HepG2 (cell line): Measurements from ENCODE around the gene SLC34A3. TPM values are rescaled to one million over a fixed set of nuclear protein-coding genes. Genes with fewer than 3 reads are reported as not detected.

Experiments used
- CEBPB ChIP-seq: IDR thresholded peaks from 2 replicates; pipeline ENCODE4 v1.6.1; 2011; ENCODE audit warnings: low read depth, low read length, improper control_type of control experiment, borderline replicate concordance
- GTF3A ChIP-seq: sonication (generic); formaldehyde crosslinking; conservative IDR thresholded peaks from 2 replicates; pipeline ENCODE4 v1.4.0; 2020; ENCODE audit warnings: mild to moderate bottlenecking, missing genetic modification reagents
- HNRNPL ChIP-seq: fragments of 200-400 bp; formaldehyde crosslinking; IDR thresholded peaks from 2 replicates; pipeline ENCODE4 v1.6.1; 2017; ENCODE audit warnings: mild to moderate bottlenecking, low read depth, low read length
- HNRNPLL ChIP-seq: fragments of 200-400 bp; formaldehyde crosslinking; IDR thresholded peaks from 2 replicates; pipeline ENCODE4 v1.6.1; 2017; ENCODE audit warnings: mild to moderate bottlenecking, low read depth, low read length; ENCODE audit not compliant: poor library complexity, severe bottlenecking
- KMT2A ChIP-seq: sonication (generic); formaldehyde crosslinking; IDR thresholded peaks from 2 replicates; pipeline ENCODE4 v1.4.0; 2020; ENCODE audit warnings: missing genetic modification reagents
- KMT2B ChIP-seq: IDR thresholded peaks from 2 replicates; pipeline ENCODE4 v1.6.1; 2016; ENCODE audit warnings: missing genetic modification reagents, missing compliant biosample characterization
- SKI ChIP-seq: fragments of 450-650 bp; IDR thresholded peaks from one replicate; pipeline ENCODE4 v1.6.1; 2018; ENCODE audit warnings: mild to moderate bottlenecking; ENCODE audit not compliant: partially characterized antibody
- SRY ChIP-seq: sonication (generic); formaldehyde crosslinking; IDR thresholded peaks from 2 replicates; pipeline ENCODE4 v1.8.0; 2022; ENCODE audit warnings: mild to moderate bottlenecking, missing genetic modification reagents
- SYNCRIP ChIP-seq: fragments of 200-400 bp; formaldehyde crosslinking; IDR thresholded peaks from 2 replicates; pipeline ENCODE4 v1.6.1; 2018; ENCODE audit warnings: mild to moderate bottlenecking, low read depth, low read length; ENCODE audit not compliant: insufficient read depth
- TOPORS ChIP-seq: sonication (generic); formaldehyde crosslinking; IDR thresholded peaks from 2 replicates; pipeline ENCODE4 v1.8.0; 2023; ENCODE audit warnings: mild to moderate bottlenecking, missing genetic modification reagents
- ZC3H13 ChIP-seq: sonication (generic); formaldehyde crosslinking; IDR thresholded peaks from 2 replicates; pipeline ENCODE4 v1.8.1; 2023; ENCODE audit warnings: mild to moderate bottlenecking, missing genetic modification reagents, moderate library complexity
- ZFP37 ChIP-seq: sonication (generic); formaldehyde crosslinking; IDR thresholded peaks from 2 replicates; pipeline ENCODE4 v1.4.0; 2020; ENCODE audit warnings: missing genetic modification reagents, borderline replicate concordance
- ZNF891 ChIP-seq: sonication (generic); formaldehyde crosslinking; IDR thresholded peaks from 2 replicates; pipeline ENCODE4 v1.5.0; 2020; ENCODE audit warnings: mild to moderate bottlenecking, missing genetic modification reagents
- polyA plus RNA-seq, 8 experiments: library from polyadenylated mRNA; depleted of rRNA in 3 of 8; stranded (reverse) in 7 of 8; unstranded in 1 of 8; fragments of >200 nt; fragmentation: Illumina TruSeq in 4 of 8; extraction: Trizol in 4 of 8; gene quantifications; 2 replicates each; pipeline versions ENCODE4 v1.2.1 to v1.2.3, GENCODE V29; 2011 to 2016; ENCODE audit warnings: low read depth in 4 of 8, missing spikeins in 1 of 8, mixed read lengths in 1 of 8; ENCODE audit not compliant: insufficient read depth in 1 of 8
- total RNA-seq, 5 experiments: library from RNA; depleted of rRNA; stranded (reverse); fragments of >200 nt; fragmentation: Illumina TruSeq; extraction: Trizol; gene quantifications; 2 replicates each; pipeline ENCODE4 v1.2.3, GENCODE V29; 2016; ENCODE audit warnings: low read depth in 1 of 5
- TF ChIP-seq, protein P1 (sequence below): sonication (generic); formaldehyde crosslinking; IDR thresholded peaks from 2 replicates; pipeline ENCODE4 v1.4.0; 2020; ENCODE audit warnings: missing genetic modification reagents
- TF ChIP-seq, protein P2 (sequence below): sonication (generic); formaldehyde crosslinking; IDR thresholded peaks from 2 replicates; pipeline ENCODE4 v1.5.0; 2020; ENCODE audit warnings: missing genetic modification reagents
- TF ChIP-seq, protein P3 (sequence below): sonication (generic); formaldehyde crosslinking; conservative IDR thresholded peaks from 2 replicates; pipeline ENCODE4 v1.4.0; 2020; ENCODE audit warnings: mild to moderate bottlenecking, missing genetic modification reagents, moderate library complexity
- TF ChIP-seq, protein P4 (sequence below): sonication (generic); formaldehyde crosslinking; IDR thresholded peaks from 2 replicates; pipeline ENCODE4 v1.4.0; 2020; ENCODE audit warnings: mild to moderate bottlenecking, missing genetic modification reagents

Gene SLC34A3
- total and polyA plus RNA-seq, 2 of the 13 experiments (the other 11 are each of a cell fraction or from before 2014, with no cell fraction given) = 0.07 to 1.0 TPM

DNA sequence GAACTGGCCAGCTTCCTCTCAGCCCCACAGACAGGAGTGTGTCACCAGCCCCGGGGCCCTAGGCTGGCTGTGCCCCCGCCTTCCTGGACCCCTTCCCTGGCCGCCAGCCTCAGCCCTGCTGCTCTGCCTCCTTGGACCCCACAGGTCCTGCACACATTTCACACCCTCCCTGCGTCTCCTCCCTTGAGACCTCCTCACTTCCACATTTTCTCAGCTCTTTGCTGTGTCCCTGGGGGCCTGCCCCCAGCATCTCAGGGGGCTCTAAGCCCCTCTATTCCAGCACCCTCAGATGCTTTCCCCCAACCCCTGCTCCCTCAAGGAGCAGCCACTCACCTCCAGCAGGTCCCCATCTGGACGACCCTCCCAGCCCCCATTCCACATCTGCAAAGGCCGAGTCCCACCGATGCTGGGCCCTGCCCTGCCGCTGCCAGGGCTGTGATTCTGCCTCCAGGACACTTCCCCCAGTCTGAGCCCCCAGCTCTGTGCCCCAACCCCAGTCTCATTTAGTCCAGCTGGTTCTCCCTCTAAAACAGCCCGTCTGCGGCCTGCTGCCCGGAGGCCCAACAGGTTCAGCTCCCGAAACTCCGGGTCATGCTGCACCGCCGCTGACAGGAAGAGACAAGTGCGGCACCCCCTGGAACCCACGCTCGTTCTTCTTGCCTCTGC, 4.2 kb downstream of the SLC34A3 start (continued):
- TF ChIP-seq, protein P1, sequence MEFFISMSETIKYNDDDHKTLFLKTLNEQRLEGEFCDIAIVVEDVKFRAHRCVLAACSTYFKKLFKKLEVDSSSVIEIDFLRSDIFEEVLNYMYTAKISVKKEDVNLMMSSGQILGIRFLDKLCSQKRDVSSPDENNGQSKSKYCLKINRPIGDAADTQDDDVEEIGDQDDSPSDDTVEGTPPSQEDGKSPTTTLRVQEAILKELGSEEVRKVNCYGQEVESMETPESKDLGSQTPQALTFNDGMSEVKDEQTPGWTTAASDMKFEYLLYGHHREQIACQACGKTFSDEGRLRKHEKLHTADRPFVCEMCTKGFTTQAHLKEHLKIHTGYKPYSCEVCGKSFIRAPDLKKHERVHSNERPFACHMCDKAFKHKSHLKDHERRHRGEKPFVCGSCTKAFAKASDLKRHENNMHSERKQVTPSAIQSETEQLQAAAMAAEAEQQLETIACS = no peak
- TF ChIP-seq SKI (no peak), ZNF891 (0 out of 2 replicates have a peak, but pooled peaks have one; percentile 3), HNRNPLL (no peak), GTF3A (CRISPR knock-in tag) (no peak), CEBPB (no peak), SYNCRIP (no peak), ZC3H13 (CRISPR knock-in tag) (peak; percentile 40; the same call in 1 of the 2 replicates), KMT2B (CRISPR knock-in tag) (0 out of 2 replicates have a peak, but pooled peaks have one; percentile 12), KMT2A (CRISPR knock-in tag) (no peak), SRY (peak; percentile 15; the same call in 1 of the 2 replicates), TOPORS (CRISPR knock-in tag) (no peak), ZFP37 (CRISPR knock-in tag) (no peak), HNRNPL (no peak)
- TF ChIP-seq, protein P2, sequence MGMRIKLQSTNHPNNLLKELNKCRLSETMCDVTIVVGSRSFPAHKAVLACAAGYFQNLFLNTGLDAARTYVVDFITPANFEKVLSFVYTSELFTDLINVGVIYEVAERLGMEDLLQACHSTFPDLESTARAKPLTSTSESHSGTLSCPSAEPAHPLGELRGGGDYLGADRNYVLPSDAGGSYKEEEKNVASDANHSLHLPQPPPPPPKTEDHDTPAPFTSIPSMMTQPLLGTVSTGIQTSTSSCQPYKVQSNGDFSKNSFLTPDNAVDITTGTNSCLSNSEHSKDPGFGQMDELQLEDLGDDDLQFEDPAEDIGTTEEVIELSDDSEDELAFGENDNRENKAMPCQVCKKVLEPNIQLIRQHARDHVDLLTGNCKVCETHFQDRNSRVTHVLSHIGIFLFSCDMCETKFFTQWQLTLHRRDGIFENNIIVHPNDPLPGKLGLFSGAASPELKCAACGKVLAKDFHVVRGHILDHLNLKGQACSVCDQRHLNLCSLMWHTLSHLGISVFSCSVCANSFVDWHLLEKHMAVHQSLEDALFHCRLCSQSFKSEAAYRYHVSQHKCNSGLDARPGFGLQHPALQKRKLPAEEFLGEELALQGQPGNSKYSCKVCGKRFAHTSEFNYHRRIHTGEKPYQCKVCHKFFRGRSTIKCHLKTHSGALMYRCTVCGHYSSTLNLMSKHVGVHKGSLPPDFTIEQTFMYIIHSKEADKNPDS = no peak
- TF ChIP-seq, protein P3, sequence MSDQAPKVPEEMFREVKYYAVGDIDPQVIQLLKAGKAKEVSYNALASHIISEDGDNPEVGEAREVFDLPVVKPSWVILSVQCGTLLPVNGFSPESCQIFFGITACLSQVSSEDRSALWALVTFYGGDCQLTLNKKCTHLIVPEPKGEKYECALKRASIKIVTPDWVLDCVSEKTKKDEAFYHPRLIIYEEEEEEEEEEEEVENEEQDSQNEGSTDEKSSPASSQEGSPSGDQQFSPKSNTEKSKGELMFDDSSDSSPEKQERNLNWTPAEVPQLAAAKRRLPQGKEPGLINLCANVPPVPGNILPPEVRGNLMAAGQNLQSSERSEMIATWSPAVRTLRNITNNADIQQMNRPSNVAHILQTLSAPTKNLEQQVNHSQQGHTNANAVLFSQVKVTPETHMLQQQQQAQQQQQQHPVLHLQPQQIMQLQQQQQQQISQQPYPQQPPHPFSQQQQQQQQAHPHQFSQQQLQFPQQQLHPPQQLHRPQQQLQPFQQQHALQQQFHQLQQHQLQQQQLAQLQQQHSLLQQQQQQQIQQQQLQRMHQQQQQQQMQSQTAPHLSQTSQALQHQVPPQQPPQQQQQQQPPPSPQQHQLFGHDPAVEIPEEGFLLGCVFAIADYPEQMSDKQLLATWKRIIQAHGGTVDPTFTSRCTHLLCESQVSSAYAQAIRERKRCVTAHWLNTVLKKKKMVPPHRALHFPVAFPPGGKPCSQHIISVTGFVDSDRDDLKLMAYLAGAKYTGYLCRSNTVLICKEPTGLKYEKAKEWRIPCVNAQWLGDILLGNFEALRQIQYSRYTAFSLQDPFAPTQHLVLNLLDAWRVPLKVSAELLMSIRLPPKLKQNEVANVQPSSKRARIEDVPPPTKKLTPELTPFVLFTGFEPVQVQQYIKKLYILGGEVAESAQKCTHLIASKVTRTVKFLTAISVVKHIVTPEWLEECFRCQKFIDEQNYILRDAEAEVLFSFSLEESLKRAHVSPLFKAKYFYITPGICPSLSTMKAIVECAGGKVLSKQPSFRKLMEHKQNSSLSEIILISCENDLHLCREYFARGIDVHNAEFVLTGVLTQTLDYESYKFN (CRISPR knock-in tag) = no peak
- TF ChIP-seq, protein P4, sequence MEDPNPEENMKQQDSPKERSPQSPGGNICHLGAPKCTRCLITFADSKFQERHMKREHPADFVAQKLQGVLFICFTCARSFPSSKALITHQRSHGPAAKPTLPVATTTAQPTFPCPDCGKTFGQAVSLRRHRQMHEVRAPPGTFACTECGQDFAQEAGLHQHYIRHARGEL (CRISPR knock-in tag) = no peak
